Activated CD8-positive, alpha-beta memory T cell treated with anti-CD3 and anti-CD28 coated beads, Interleukin-2, amount 50 U/mL, for 24 hours (primary cell): ENCODE results near the gene AFG1L.
"Not testable (repeated sequence)": the region's sequence is repeated elsewhere in the genome, so short reads cannot be mapped to it uniquely, and the experiment has no call there.

ENCODE experiments used
- DNase-seq: peaks from one replicate; pipeline ENCODE4 v3.0.0-alpha.2; 2020; ENCODE audit errors: extremely low read depth

AFG1L gene

DNA sequence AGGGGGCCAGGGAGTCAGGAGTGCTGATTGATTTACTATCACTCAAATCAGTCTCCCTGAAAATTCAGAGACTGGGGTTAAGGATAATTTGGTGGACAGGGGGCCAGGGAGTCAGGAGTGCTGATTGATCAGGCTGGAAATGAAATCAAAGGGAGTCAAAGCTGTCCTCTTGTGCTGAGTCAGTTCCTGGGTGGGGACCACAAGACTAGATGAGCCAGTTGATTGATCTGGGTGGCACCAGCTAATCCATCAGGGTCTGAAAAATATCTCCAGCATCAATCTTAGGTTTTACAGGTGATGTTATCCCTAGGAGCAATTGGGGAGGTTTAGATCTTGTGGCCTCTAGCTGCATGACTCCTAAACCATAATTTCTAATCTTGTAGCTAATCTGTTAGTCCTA, 6.1 kb upstream of the AFG1L start:
- no peak for DNase-seq

DNA sequence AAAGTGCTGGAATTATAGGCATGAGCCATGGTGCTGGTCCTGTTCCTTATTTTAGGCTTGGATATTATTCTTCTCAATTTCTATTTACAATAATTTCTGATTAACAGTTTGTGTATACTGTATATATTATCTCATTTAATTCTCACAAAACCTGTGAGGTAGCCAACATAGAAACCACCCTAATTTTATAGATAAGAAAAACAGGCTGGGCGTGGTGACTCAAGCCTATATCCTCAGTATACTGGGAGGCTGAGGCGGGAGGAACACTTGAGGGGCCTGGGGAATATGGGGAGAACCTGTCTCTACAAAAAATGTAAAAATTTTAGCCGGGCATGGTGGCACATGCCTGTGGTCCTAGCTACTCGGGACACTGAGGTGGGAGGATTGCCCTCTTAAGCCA, 3.8 kb upstream of the AFG1L start:
- DNase-seq, result no peak

DNA sequence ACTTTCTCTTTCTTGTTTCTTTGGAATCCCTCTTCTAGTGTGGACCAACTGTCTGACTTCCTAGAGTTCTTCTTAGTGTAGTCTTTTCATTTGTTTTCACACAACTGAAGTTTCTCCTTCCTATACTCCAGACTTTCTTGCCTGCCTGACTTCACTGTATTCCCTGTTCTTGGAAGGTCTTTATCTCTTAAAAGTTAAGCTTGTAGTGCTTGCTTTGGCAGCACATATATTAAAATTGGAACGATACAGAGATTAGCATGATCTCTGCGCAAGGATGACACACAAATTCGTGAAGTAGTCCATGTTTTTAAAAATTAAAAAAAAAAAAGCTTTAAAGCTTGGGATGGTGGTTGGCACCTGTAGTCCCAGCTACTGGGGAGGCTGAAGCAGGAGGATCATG, 2.3 kb upstream of the AFG1L start:
- DNase-seq, result not testable (repeated sequence)

DNA sequence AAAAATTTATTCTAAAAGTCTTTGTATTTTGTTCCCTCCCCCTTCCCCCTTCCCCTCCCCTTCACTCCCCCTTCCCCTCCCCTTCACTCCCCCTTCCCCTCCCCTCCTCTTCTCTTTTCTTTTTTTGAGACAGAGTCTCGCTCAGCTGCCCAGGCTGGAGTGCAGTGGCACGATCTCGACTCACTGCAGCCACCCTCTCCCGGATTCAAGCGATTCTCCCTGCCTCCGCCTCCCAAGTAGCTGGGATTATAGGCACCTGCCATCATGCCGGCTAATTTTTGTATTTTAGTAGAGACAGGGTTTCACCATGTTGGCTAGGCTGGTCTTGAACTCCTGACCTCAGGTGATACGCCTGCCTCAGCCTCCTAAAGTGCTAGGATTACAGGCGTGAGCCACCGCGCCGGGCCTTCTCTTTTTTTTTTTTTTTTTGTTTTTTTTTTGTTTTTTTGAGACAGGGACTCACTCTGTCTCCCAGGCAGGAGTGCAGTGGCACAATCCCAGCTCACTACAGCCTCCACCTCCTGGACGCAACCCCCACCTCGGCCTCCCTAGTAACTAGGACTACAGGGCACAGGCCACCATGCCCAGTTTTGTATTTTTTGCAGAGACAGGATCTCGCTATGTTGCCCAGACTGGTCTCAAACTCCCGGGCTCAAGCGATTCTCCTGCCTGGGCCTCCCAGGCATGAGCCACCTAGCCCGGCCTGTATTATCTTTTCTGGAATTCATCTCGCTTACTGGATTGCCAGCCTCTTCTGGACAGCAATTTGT, 1.1 kb upstream of the AFG1L start:
- DNase-seq, result no peak

GRCh38 chr6:108294297-108294726, 542 bp upstream of the AFG1L start:
- DNase-seq, result no peak

GRCh38 chr6:108295676-108296075, 822 bp downstream of the AFG1L start:
- DNase-seq, result no peak

DNA sequence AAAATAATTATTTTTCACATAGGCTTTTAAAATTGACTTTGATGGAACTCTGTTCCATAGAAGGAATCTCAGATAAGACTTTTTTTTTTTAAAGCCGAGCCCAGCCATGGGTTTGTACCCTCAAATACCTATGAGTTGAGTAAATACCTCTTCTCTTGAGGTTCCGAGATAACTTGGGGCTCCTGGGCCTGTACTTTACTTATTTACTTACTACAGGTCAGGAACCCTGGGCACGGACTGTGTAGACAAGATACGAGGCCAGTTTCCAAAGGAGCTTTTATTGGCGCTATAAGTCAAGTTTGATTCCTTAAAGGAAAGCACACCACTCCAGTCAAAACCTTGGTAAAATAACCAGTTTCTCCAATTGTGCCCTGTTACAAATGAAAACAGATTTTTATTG, 7.5 kb downstream of the AFG1L start:
- no peak for DNase-seq

GRCh38 chr6:108304646-108305045, 9.8 kb downstream of the AFG1L start:
- no peak for DNase-seq

DNA sequence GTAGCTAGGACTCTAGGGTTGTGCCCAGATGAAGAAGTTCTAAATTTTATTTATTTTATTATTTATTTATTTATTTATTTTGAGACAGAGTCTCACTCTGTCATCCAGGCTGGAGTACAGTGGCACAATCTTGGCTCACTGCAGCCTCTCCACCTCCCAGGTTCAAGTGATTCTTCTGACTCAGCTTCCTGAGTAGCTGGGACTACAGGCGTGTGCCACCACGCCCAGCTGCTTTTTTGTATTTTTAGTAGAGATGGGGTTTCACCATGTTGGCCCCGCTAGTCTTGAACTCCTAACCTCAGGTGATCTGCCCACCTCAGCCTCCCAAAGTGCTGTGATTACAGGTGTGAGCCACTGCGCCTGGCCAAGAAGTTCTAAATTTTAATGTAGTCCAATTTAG, 13.8 kb downstream of the AFG1L start:
- not testable (repeated sequence) for DNase-seq

DNA sequence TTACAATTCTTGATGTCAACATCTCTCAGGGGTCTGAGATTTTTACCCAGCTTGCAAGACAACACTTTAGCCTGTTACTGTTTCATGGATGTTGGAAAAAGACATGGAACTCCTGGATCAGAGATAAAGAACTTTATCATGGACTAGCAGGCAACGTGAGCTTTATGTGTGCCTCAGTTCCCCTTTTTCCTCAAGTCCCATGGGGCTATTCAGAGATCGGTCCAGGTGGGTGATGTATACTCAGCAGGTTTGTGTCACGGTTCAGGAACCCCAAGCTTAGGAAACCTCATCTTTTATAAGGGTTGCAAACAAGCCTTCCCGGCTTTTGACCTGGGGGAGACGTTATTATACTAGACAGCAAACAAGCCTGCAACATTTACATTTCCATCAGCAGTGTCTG, 15.0 kb downstream of the AFG1L start:
- DNase-seq, result no peak

GRCh38 chr6:108312605-108313004, 17.8 kb downstream of the AFG1L start:
- DNase-seq, result no peak

GRCh38 chr6:108321253-108321747, 26.4 kb downstream of the AFG1L start:
- no peak for DNase-seq

- no peak for DNase-seq
Measured at GRCh38 chr6:108322728-108323127, 27.9 kb downstream of the AFG1L start.

GRCh38 chr6:108323710-108324466, 29.0 kb downstream of the AFG1L start:
- DNase-seq, result no peak

- DNase-seq, result not testable (repeated sequence)
Measured at GRCh38 chr6:108330221-108330785, 35.4 kb downstream of the AFG1L start.

GRCh38 chr6:108330806-108331205, 36.0 kb downstream of the AFG1L start:
- no peak for DNase-seq

- DNase-seq, result no peak
Measured at GRCh38 chr6:108331982-108332381, 37.1 kb downstream of the AFG1L start.

- no peak for DNase-seq
Measured at GRCh38 chr6:108336971-108337370, 42.1 kb downstream of the AFG1L start.

DNA sequence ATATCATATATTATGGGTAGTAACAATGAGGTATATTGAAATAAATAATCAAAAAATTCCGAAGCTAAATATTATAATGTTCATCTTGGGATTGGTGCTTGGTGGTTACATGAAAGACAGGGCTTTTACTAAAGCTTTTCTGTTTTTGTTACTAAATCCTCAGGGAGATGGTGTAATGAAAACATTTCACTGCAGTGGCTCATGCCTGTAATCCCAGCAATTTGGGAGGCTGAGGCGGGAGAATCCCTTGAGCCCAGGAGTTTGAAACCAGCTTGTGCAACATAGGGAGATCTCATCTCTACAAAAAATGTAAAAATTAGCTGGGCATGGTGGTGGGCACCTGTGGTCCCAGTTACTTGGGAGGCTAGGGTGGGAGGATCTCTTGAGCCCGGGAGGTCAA, 42.9 kb downstream of the AFG1L start:
- DNase-seq, result no peak

DNA sequence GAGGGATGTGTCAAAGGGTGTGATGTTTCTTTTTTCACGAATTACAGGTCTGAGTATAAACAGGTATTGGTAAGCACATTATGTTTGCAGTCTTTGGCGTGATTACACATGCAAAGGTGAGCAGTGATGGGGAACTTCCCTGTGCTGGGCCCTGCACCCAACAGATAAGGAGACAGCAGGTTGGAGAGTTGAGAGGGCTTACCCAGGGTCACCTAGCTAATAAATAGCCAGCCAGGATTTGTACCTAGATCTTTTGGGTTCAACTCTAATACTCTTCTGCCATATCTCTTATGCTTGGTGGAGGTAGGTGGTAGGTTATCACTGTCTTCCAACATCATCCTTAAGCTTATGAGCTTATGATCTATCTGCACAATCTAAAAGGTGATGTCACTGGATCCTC, 46.5 kb downstream of the AFG1L start:
- no peak for DNase-seq

- DNase-seq, result no peak
Measured at GRCh38 chr6:108343894-108344293, 49.0 kb downstream of the AFG1L start.

DNA sequence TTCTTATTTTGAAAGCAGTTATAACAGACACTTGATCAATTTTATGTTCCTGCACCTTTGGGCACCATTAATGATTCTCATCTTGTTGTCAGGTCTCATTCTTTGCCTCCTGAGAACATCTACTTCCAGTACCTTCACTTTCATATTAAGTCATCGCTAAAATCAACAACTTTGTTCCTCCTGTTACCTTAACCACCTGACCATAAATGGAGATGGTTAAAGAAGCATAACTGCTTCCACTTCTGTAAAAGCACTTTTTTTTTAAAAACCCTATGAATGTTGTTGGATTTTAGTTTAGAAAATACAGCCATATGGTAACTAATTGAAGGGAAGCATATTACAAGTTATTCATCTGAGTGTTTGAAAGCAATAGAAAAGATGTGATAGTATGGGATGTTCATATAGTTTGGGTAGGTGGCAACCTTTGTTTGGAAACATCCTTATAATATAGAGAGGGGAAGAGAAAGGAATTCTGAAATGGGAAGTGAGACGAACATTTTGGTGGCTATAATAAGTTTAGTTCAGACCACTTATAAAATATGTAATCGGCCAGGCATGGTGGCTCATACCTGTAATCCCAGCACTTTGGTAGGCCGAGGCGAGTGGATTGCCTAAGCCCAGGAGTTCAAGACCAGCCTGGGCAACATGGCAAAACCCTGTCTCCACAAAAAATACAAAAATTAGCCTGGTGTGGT, 53.9 kb downstream of the AFG1L start:
- no peak for DNase-seq
